Esophagus muscularis mucosa (tissue), 3 donors: Measurements from ENCODE around the gene SMARCAD1.

Source experiments
- CTCF ChIP-seq, 3 experiments: fragments of 200-600 bp in 2 of 3; fragments of 450-650 bp in 1 of 3; sonication (generic) in 2 of 3; IDR thresholded peaks; one replicate each; pipeline ENCODE4 v1.5.1; 2017 to 2019; ENCODE audit warnings: antibody characterized with exemption in 3 of 3, mild to moderate bottlenecking in 2 of 3, moderate library complexity in 1 of 3
- POLR2A ChIP-seq: fragments of 450-650 bp; IDR thresholded peaks from one replicate; pipeline ENCODE4 v1.6.1; 2017; ENCODE audit warnings: antibody characterized with exemption, moderate library complexity, mild to moderate bottlenecking, low read depth
- POLR2AphosphoS5 ChIP-seq, 2 donors: sonication (generic); formaldehyde crosslinking; IDR thresholded peaks; one replicate each; pipeline ENCODE4 v1.6.1; 2017; ENCODE audit warnings: antibody characterized with exemption in 2 of 2

- TF ChIP-seq POLR2A (no peak), CTCF (IDR thresholded peaks at IDR 0.05) (no peak), POLR2AphosphoS5 (IDR thresholded peaks at IDR 0.05) (no peak)
Measured at GRCh38 chr4:94235825-94236224, 28.2 kb downstream of the SMARCAD1 start.
